ENCODE measurements around the gene EHD4.

The EHD4 gene

GRCh38 chr15:41851167-41851523 is 121.2 kb downstream of the EHD4 start:
- H3F3A ChIP-seq (ENCODE audit: insufficient read depth, low read length): no peaks in the 10 kb centered on the region
- no peak overlapping the region for H3K9ac ChIP-seq (ENCODE audit: low read length)
- no peaks in the 10 kb centered on the region for H3K9me2 ChIP-seq (ENCODE audit: low read depth, low read length)
- no peak overlapping the region for H3K27ac ChIP-seq (ENCODE audit: low read depth, low read length, poor library complexity, severe bottlenecking)
- H4K20me1 ChIP-seq (ENCODE audit: insufficient read depth, low read length): no peaks in the 10 kb centered on the region
- 0 out of 2 replicates have a peak, but pooled peaks cover 6% of the 10 kb centered on the region for H3K27me3 ChIP-seq (ENCODE audit: insufficient read depth, low read length)
- H3K36me3 ChIP-seq (ENCODE audit: insufficient read depth, low read length): peaks cover 7% of the 10 kb centered on the region
- H3K79me2 ChIP-seq (ENCODE audit: insufficient read depth, low read length): no peaks in the 10 kb centered on the region
- H2AFZ ChIP-seq (ENCODE audit: low read length): no peak overlapping the region
- H3K4me1 ChIP-seq (ENCODE audit: insufficient read depth, low read length, severe bottlenecking): no peaks in the 10 kb centered on the region
- no peak overlapping the region for H3K4me3 ChIP-seq (ENCODE audit: low read depth, low read length, poor library complexity, severe bottlenecking)
- H3K4me2 ChIP-seq (ENCODE audit: low read length): no peak overlapping the region
- no peaks in the 10 kb centered on the region for H3K9me3 ChIP-seq (ENCODE audit: low read length)
- TF ChIP-seq CTCF (IDR thresholded peaks at IDR 0.05; ENCODE audit: low read length): no peak
- no peak for TF ChIP-seq EZH2 (IDR thresholded peaks at IDR 0.05; ENCODE audit: borderline replicate concordance, low read length)

GRCh38 chr15:41850482-41851166 is 121.7 kb downstream of the EHD4 start:
- Histone ChIP-seq H3K4me1 (ENCODE audit: insufficient read depth, low read length, severe bottlenecking) (no peaks in the 10 kb centered on the region), H3K9me2 (ENCODE audit: low read depth, low read length) (no peaks in the 10 kb centered on the region), H3K4me3 (ENCODE audit: low read depth, low read length, poor library complexity, severe bottlenecking) (no peak overlapping the region), H3F3A (ENCODE audit: insufficient read depth, low read length) (no peaks in the 10 kb centered on the region), H3K79me2 (ENCODE audit: insufficient read depth, low read length) (no peaks in the 10 kb centered on the region), H3K27me3 (ENCODE audit: insufficient read depth, low read length) (0 out of 2 replicates have a peak, but pooled peaks cover 6% of the 10 kb centered on the region), H3K9ac (ENCODE audit: low read length) (no peak overlapping the region), H2AFZ (ENCODE audit: low read length) (no peak overlapping the region), H4K20me1 (ENCODE audit: insufficient read depth, low read length) (no peaks in the 10 kb centered on the region), H3K4me2 (ENCODE audit: low read length) (no peak overlapping the region), H3K9me3 (ENCODE audit: low read length) (no peaks in the 10 kb centered on the region), H3K27ac (ENCODE audit: low read depth, low read length, poor library complexity, severe bottlenecking) (no peak overlapping the region), H3K36me3 (ENCODE audit: insufficient read depth, low read length) (peaks cover 7% of the 10 kb centered on the region)
- TF ChIP-seq EZH2 (IDR thresholded peaks at IDR 0.05; ENCODE audit: borderline replicate concordance, low read length): no peak
- no peak for TF ChIP-seq CTCF (IDR thresholded peaks at IDR 0.05; ENCODE audit: low read length)

GRCh38 chr15:41849861-41850260 is 122.5 kb downstream of the EHD4 start:
- H2AFZ ChIP-seq (ENCODE audit: low read length): no peak overlapping the region
- no peak overlapping the region for H3K9ac ChIP-seq (ENCODE audit: low read length)
- H3K36me3 ChIP-seq (ENCODE audit: insufficient read depth, low read length): peaks cover 7% of the 10 kb centered on the region
- H3K27ac ChIP-seq (ENCODE audit: low read depth, low read length, poor library complexity, severe bottlenecking): no peak overlapping the region
- no peaks in the 10 kb centered on the region for H4K20me1 ChIP-seq (ENCODE audit: insufficient read depth, low read length)
- no peaks in the 10 kb centered on the region for H3K79me2 ChIP-seq (ENCODE audit: insufficient read depth, low read length)
- H3K4me2 ChIP-seq (ENCODE audit: low read length): no peak overlapping the region
- H3K9me3 ChIP-seq (ENCODE audit: low read length): no peaks in the 10 kb centered on the region
- H3K9me2 ChIP-seq (ENCODE audit: low read depth, low read length): no peaks in the 10 kb centered on the region
- no peak overlapping the region for H3K4me3 ChIP-seq (ENCODE audit: low read depth, low read length, poor library complexity, severe bottlenecking)
- H3F3A ChIP-seq (ENCODE audit: insufficient read depth, low read length): no peaks in the 10 kb centered on the region
- TF ChIP-seq EZH2 (IDR thresholded peaks at IDR 0.05; ENCODE audit: borderline replicate concordance, low read length) (no peak), CTCF (IDR thresholded peaks at IDR 0.05; ENCODE audit: low read length) (no peak)
- H3K27me3 ChIP-seq (ENCODE audit: insufficient read depth, low read length): 0 out of 2 replicates have a peak, but pooled peaks cover 6% of the 10 kb centered on the region
- no peaks in the 10 kb centered on the region for H3K4me1 ChIP-seq (ENCODE audit: insufficient read depth, low read length, severe bottlenecking)
